ENCODE measurements around the gene CDR2.

GRCh38 chr16:22330326-22330725 lies 44.1 kb downstream of the CDR2 start:
- TF ChIP-seq CTCF (IDR thresholded peaks at IDR 0.05), result no peak
- TF ChIP-seq POLR2A (IDR thresholded peaks at IDR 0.05), result no peak
- no peak for TF ChIP-seq POLR2AphosphoS5 (IDR thresholded peaks at IDR 0.05; ENCODE audit: insufficient read depth in 1 of 2, low read depth in 1 of 2)
